VCaP (cell line): ENCODE measurements around the gene OR1C1.
"Not testable (repeated sequence)": the region's sequence is repeated elsewhere in the genome, so short reads cannot be mapped to it uniquely, and the experiment has no call there.

Source experiments
- H3K27ac ChIP-seq: fragments of 450-650 bp; 2 replicates; pipeline ENCODE4 v1.5.1; 2017
- TF ChIP-seq, protein P1 (sequence below): fragments of 450-650 bp; conservative IDR thresholded peaks from 2 replicates; pipeline ENCODE4 v1.5.1; 2017; ENCODE audit warnings: mild to moderate bottlenecking, moderate library complexity

The OR1C1 gene

GRCh38 chr1:247741756-247742155 is 18.6 kb downstream of the OR1C1 start:
- no peak overlapping the region for H3K27ac ChIP-seq
- TF ChIP-seq, protein P1, sequence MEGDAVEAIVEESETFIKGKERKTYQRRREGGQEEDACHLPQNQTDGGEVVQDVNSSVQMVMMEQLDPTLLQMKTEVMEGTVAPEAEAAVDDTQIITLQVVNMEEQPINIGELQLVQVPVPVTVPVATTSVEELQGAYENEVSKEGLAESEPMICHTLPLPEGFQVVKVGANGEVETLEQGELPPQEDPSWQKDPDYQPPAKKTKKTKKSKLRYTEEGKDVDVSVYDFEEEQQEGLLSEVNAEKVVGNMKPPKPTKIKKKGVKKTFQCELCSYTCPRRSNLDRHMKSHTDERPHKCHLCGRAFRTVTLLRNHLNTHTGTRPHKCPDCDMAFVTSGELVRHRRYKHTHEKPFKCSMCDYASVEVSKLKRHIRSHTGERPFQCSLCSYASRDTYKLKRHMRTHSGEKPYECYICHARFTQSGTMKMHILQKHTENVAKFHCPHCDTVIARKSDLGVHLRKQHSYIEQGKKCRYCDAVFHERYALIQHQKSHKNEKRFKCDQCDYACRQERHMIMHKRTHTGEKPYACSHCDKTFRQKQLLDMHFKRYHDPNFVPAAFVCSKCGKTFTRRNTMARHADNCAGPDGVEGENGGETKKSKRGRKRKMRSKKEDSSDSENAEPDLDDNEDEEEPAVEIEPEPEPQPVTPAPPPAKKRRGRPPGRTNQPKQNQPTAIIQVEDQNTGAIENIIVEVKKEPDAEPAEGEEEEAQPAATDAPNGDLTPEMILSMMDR = no peak

DNA sequence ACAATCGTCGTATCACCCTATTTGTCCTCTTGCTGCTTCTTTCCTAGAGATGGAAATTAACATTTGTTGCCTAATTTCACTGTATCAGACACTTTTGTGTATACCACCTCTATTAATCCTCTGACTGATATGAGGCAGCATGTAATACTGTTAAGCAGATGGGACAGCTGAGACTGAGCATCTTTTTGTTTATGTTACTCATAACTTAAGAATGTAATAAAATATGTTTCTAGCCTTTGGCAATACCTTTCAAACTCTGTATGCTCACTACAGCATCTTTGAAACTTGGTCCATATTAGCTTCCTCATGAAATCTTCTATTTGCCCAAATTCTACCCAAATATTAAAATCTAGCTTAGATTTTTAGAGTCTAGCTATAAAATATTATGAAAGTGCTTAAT is 19.6 kb downstream of the OR1C1 start:
- H3K27ac ChIP-seq = no peak overlapping the region
- TF ChIP-seq, protein P1 = no peak

- TF ChIP-seq, protein P1 = no peak
- H3K27ac ChIP-seq = no peak within 1 kb of the TSS
Observed at GRCh38 chr1:247738315-247738714, 22.0 kb downstream of the OR1C1 start, which contains the start of gene OR14K1. Gene OR14K1, plus strand, starts transcription at chr1:247738615. Its CDS starts 0 bp downstream, at chr1:247738615.

GRCh38 chr1:247721222-247721621 is 39.1 kb downstream of the OR1C1 start:
- TF ChIP-seq, protein P1 = no peak

GRCh38 chr1:247716546-247716945 is 43.8 kb downstream of the OR1C1 start, which contains the start of gene OR6F1:
Gene OR6F1, minus strand, starts transcription at chr1:247716646. Its CDS starts 3,891 bp downstream, at chr1:247712755.
- TF ChIP-seq, protein P1 = no peak
- H3K27ac ChIP-seq = no peak within 1 kb of the TSS

More at GRCh38 chr1:247721222-247721621, 39.1 kb downstream of the OR1C1 start:
- H3K27ac ChIP-seq = no peak overlapping the region

DNA sequence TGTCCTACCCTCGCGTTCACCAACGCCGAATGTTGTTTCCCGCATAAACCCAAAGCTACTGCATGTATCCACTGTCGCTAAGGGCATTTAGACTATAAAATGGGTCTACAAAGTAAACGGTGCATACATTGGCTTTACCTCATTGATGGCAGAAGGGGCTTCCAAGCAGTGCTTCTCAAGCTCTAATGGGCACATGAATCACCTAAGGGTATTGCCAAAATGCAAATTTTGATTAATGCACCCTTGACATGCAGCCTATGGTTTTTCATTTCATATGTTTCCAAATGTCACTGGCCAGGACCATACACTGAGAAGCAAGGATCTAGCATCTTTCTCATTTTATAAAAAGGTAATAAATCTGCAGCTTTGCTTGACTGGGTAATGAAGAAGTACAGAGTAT is 46.6 kb downstream of the OR1C1 start:
- TF ChIP-seq, protein P1 = no peak
- no peak overlapping the region for H3K27ac ChIP-seq

DNA sequence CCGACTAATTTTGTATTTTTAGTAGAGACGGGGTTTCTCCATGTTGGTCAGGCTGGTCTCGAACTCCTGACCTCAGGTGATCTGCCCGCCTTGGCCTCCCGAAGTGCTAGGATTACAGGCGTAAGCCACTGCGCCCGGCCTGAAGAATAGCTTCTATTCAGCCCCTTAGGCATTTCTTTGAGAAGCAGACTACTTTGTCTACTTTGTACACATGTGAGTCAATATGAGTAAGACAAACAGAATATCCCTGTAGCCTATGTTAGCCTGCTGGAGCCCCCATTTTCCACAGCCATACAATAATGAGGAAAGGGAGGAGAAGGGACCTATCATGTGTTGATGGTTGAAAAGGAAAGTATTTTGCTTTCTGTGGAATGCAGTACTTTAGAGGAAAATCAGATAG is 49.7 kb downstream of the OR1C1 start:
- not testable (repeated sequence) for H3K27ac ChIP-seq
